Endothelial cell of umbilical vein (primary cell): ENCODE data around the gene SETD2. TPM values are rescaled to one million over a fixed set of nuclear protein-coding genes. Genes with fewer than 3 reads are reported as not detected.

Experiments used
- BruUV-seq: library from RNA; stranded (reverse); fragments of 400-500 nt; replicated peaks from 2 replicates; lab custom pipeline; 2021; lab: Mats Ljungman, UMichigan
- CTCF ChIA-PET: fragments of 300-600, 350-600 bp; sonication (Branson Sonifier 250); formaldehyde crosslinking; loops from one replicate; lab custom pipeline; 2021; ENCODE audit warnings: antibody characterized with exemption, inconsistent platforms; lab: Charles Lee
- POLR2A ChIA-PET: fragments of 300-600, 350-600 bp; sonication (Branson Sonifier 250); formaldehyde crosslinking; loops from one replicate; lab custom pipeline; 2021; ENCODE audit warnings: antibody characterized with exemption, inconsistent platforms; lab: Charles Lee
- DNase-seq: peaks from one replicate; pipeline ENCODE4 v3.0.0-alpha.2; 2011; ENCODE audit warnings: low read depth, low spot score
- FAIRE-seq: peaks from 2 replicates; lab custom pipeline; 2011; peaks lifted over from hg19 to GRCh38; lab: Jason Lieb, UNC
- H2AFZ ChIP-seq: 2 replicates; pipeline ENCODE4 v1.6.0; 2012; ENCODE audit warnings: low read depth, low read length, control low read depth, inconsistent platforms
- H3K27ac ChIP-seq: 2 replicates; pipeline ENCODE4 v1.5.1; 2011; ENCODE audit warnings: low read depth, mild to moderate bottlenecking, control low read depth, low read length, moderate library complexity; ENCODE audit not compliant: insufficient read depth
- H3K27me3 ChIP-seq, 2 experiments: 2 replicates each; pipeline versions ENCODE4 v1.6.0 to v1.6.1; 2011; ENCODE audit warnings: low read length in 2 of 2, mixed read lengths in 1 of 2; ENCODE audit not compliant: control insufficient read depth in 2 of 2, insufficient read depth in 2 of 2
- H3K36me3 ChIP-seq, 2 experiments: 2 replicates in 1 of 2; 3 replicates in 1 of 2; pipeline ENCODE4 v1.5.1; 2011; ENCODE audit warnings: low read length in 2 of 2, mild to moderate bottlenecking in 1 of 2, moderate library complexity in 1 of 2; ENCODE audit not compliant: control insufficient read depth in 2 of 2, insufficient read depth in 2 of 2; ENCODE audit errors: extremely low read depth in 1 of 2
- H3K4me1 ChIP-seq: 3 replicates; pipeline ENCODE4 v1.5.1; 2011; ENCODE audit warnings: mild to moderate bottlenecking, low read length; ENCODE audit not compliant: control insufficient read depth, insufficient read depth; ENCODE audit errors: extremely low read depth
- H3K4me2 ChIP-seq: 2 replicates; pipeline ENCODE4 v1.6.1; 2011; ENCODE audit warnings: low read length, control low read depth, mixed read lengths; ENCODE audit not compliant: insufficient read depth
- H3K4me3 ChIP-seq, 3 experiments: fragments of 200-600 bp in 1 of 3; sonication (generic), shearing (Covaris generic) in 1 of 3; replicated peaks in 1 of 3; 2 replicates each; pipeline ENCODE4 v1.5.1; 2011 to 2016; ENCODE audit warnings: control low read depth in 3 of 3, low read length in 3 of 3, mild to moderate bottlenecking in 2 of 3, inconsistent platforms in 1 of 3, low read depth in 1 of 3, moderate library complexity in 1 of 3; ENCODE audit not compliant: insufficient read depth in 1 of 3
- H3K79me2 ChIP-seq: 2 replicates; pipeline ENCODE4 v1.6.0; 2012; ENCODE audit warnings: low read length, inconsistent platforms; ENCODE audit not compliant: control insufficient read depth, insufficient read depth
- H3K9ac ChIP-seq: replicated peaks from 2 replicates; pipeline ENCODE3; 2011; ENCODE audit warnings: low read length, control low read depth; ENCODE audit not compliant: insufficient read depth; ENCODE audit errors: extremely low read depth
- H3K9me1 ChIP-seq: replicated peaks from 3 replicates; pipeline ENCODE4 v1.6.0; 2011; ENCODE audit warnings: mild to moderate bottlenecking, low read length; ENCODE audit not compliant: control insufficient read depth, insufficient read depth; ENCODE audit errors: extremely low read depth
- H3K9me3 ChIP-seq: replicated peaks from 2 replicates; pipeline ENCODE4 v1.5.1; 2012; ENCODE audit warnings: low read length, inconsistent platforms; ENCODE audit not compliant: control insufficient read depth, insufficient read depth
- H4K20me1 ChIP-seq: replicated peaks from 2 replicates; pipeline ENCODE3; 2011; ENCODE audit warnings: mild to moderate bottlenecking, low read length; ENCODE audit not compliant: control insufficient read depth, insufficient read depth; ENCODE audit errors: extremely low read depth
- CTCF ChIP-seq, 2 donors: IDR thresholded peaks; 1 replicate in 1 of 2; 2 replicates in 1 of 2; pipeline ENCODE4 v1.5.1; 2011; ENCODE audit warnings: low read length in 2 of 2, mild to moderate bottlenecking in 2 of 2, moderate library complexity in 2 of 2, control low read depth in 1 of 2, inconsistent platforms in 1 of 2, low read depth in 1 of 2; ENCODE audit not compliant: insufficient read depth in 1 of 2; ENCODE audit errors: extremely low read depth in 1 of 2
- EZH2 ChIP-seq: IDR thresholded peaks from 2 replicates; pipeline ENCODE4 v1.6.1; 2012; ENCODE audit warnings: borderline replicate concordance, low read depth, mild to moderate bottlenecking, moderate library complexity, low read length, inconsistent platforms; ENCODE audit not compliant: severe bottlenecking
- FOS ChIP-seq: IDR thresholded peaks from 2 replicates; pipeline ENCODE4 v1.6.1; 2011; ENCODE audit warnings: mild to moderate bottlenecking, low read length, moderate library complexity, borderline replicate concordance; ENCODE audit not compliant: insufficient read depth
- GATA2 ChIP-seq: IDR thresholded peaks from 2 replicates; pipeline ENCODE4 v1.7.0; 2011; ENCODE audit warnings: low read depth, mild to moderate bottlenecking, moderate library complexity, mixed read lengths, low read length; ENCODE audit not compliant: insufficient read length, insufficient read depth
- JUN ChIP-seq: IDR thresholded peaks from 2 replicates; pipeline ENCODE4 v1.6.1; 2011; ENCODE audit warnings: borderline replicate concordance, low read depth; ENCODE audit not compliant: insufficient read length, insufficient read depth
- MAX ChIP-seq: IDR thresholded peaks from 2 replicates; pipeline ENCODE4 v1.6.1; 2011; ENCODE audit not compliant: insufficient read depth, insufficient read length
- POLR2A ChIP-seq: IDR thresholded peaks from 2 replicates; pipeline ENCODE4 v1.6.1; 2012; ENCODE audit warnings: low read depth, mild to moderate bottlenecking, control low read depth, low read length
- POLR2AphosphoS5 ChIP-seq: IDR thresholded peaks from 2 replicates; pipeline ENCODE4 v1.6.1; 2012; ENCODE audit warnings: low read depth, mild to moderate bottlenecking, control low read depth, low read length, moderate library complexity; ENCODE audit not compliant: insufficient read depth
- dilution Hi-C: fragments of 300-500 bp; cut with MboI; formaldehyde crosslinking; loops from one replicate; pipeline ENCODE4 v1.15.0; 2019; ENCODE audit warnings: low sequenced_read_pairs; ENCODE audit not compliant: extremely low pct_ligation_motif_present
- intact Hi-C: fragments of 100-400 bp; cut with micrococcal nuclease; formaldehyde crosslinking; loops from one replicate; pipeline ENCODE4 v1.10.0; 2022
- polyA plus RNA-seq, 4 experiments: library from polyadenylated mRNA; depleted of rRNA in 3 of 4; stranded (reverse) in 3 of 4; unstranded in 1 of 4; fragments of >200 nt; gene quantifications; 2 replicates each; pipeline versions ENCODE4 v1.2.1 to v1.2.3, GENCODE V29; 2011 to 2012; ENCODE audit warnings: missing spikeins in 1 of 4
- total RNA-seq: library from RNA; stranded (reverse); gene quantifications from 2 replicates; pipeline ENCODE4 v1.2.3, GENCODE V29; 2021

SETD2 gene
- total and polyA plus RNA-seq, 2 donors (not counting 3 experiments of a cell fraction or from before 2014, with no cell fraction given), result 13.7 to 41.4 TPM

GRCh38 chr3:47194994-47195393, 31.1 kb upstream of the SETD2 start:
- Histone ChIP-seq H3K4me3 (no peak overlapping the region), H3K27me3 (no peaks in the 10 kb centered on the region), H3K9me3 (no peaks in the 10 kb centered on the region), H3K4me1 (no peaks in the 10 kb centered on the region), H3K36me3 (no peaks in the 10 kb centered on the region), H4K20me1 (no peaks in the 10 kb centered on the region), H3K9ac (no peak overlapping the region), H3K79me2 (no peaks in the 10 kb centered on the region), H2AFZ (no peak overlapping the region), H3K4me2 (no peak overlapping the region), H3K9me1 (no peaks in the 10 kb centered on the region), H3K27ac (no peak overlapping the region)
- TF ChIP-seq JUN, result no peak
- TF ChIP-seq POLR2A, result no peak
- no peak for TF ChIP-seq MAX
- no peak for TF ChIP-seq FOS
- TF ChIP-seq POLR2AphosphoS5, result no peak
- TF ChIP-seq CTCF (IDR thresholded peaks at IDR 0.05; ENCODE audit: extremely low read depth in 1 of 2, insufficient read depth in 1 of 2, low read depth in 1 of 2, low read length in 2 of 2), result no peak
- no peak for TF ChIP-seq EZH2
- no peak for TF ChIP-seq GATA2
- POLR2A ChIA-PET, result no interaction called here
- dilution Hi-C loops (no loop called here), intact Hi-C loops (no loop called here)
- CTCF ChIA-PET, result no interaction called here
- DNase-seq, result no peak
- no TSS peak for BruUV-seq
- no peak for FAIRE-seq
